Liver (tissue), 9 donors: ENCODE results near the gene PTAR1. TPM values are rescaled to one million over a fixed set of nuclear protein-coding genes. Genes with fewer than 3 reads are reported as not detected.

Experiments
- DNase-seq: peaks from one replicate; pipeline ENCODE4 v3.0.0-alpha.2; 2017; ENCODE audit warnings: low spot score
- H3K27ac ChIP-seq, 2 donors: one replicate each; pipeline ENCODE4 v1.7.0; 2013; ENCODE audit warnings: inconsistent platforms in 2 of 2, low read length in 2 of 2, control low read depth in 1 of 2, low read depth in 1 of 2, mild to moderate bottlenecking in 1 of 2
- H3K27me3 ChIP-seq, 4 donors: one replicate each; pipeline versions ENCODE4 v1.6.1 to v1.7.0; 2013; ENCODE audit warnings: low read length in 3 of 4, inconsistent platforms in 1 of 4, mild to moderate bottlenecking in 1 of 4, moderate library complexity in 1 of 4; ENCODE audit not compliant: control insufficient read depth in 4 of 4, insufficient read depth in 4 of 4
- H3K36me3 ChIP-seq, 4 donors: one replicate each; pipeline versions ENCODE4 v1.6.1 to v1.7.0; 2013; ENCODE audit warnings: low read length in 3 of 4, mild to moderate bottlenecking in 3 of 4, low read depth in 1 of 4, moderate library complexity in 1 of 4; ENCODE audit not compliant: control insufficient read depth in 4 of 4, insufficient read depth in 3 of 4
- H3K4me1 ChIP-seq, 4 donors: one replicate each; pipeline versions ENCODE4 v1.6.1 to v1.7.0; 2013; ENCODE audit warnings: low read length in 3 of 4, mild to moderate bottlenecking in 3 of 4, moderate library complexity in 1 of 4; ENCODE audit not compliant: control insufficient read depth in 4 of 4, insufficient read depth in 4 of 4
- H3K4me3 ChIP-seq, 3 donors: one replicate each; pipeline versions ENCODE4 v1.6.1 to v1.7.0; 2013; ENCODE audit warnings: low read length in 3 of 3, control low read depth in 1 of 3, low read depth in 1 of 3, mild to moderate bottlenecking in 1 of 3
- H3K9ac ChIP-seq, 2 donors: one replicate each; pipeline ENCODE4 v1.7.0; 2013; ENCODE audit warnings: low read length in 2 of 2, mild to moderate bottlenecking in 2 of 2, moderate library complexity in 2 of 2, control low read depth in 1 of 2, low read depth in 1 of 2
- H3K9me3 ChIP-seq, 4 donors: one replicate each; pipeline versions ENCODE4 v1.6.1 to v1.7.0; 2013; ENCODE audit warnings: low read length in 3 of 4; ENCODE audit not compliant: control insufficient read depth in 4 of 4
- FOXA1 ChIP-seq: IDR thresholded peaks from 2 replicates; pipeline ENCODE4 v1.6.1; 2016; ENCODE audit warnings: antibody characterized with exemption
- FOXA2 ChIP-seq: IDR thresholded peaks from 2 replicates; pipeline ENCODE4 v1.6.1; 2016; ENCODE audit warnings: antibody characterized with exemption
- GABPA ChIP-seq, 2 donors: IDR thresholded peaks in 1 of 2; conservative IDR thresholded peaks in 1 of 2; 2 replicates each; pipeline ENCODE4 v1.6.1; 2016; ENCODE audit warnings: antibody characterized with exemption in 2 of 2, mild to moderate bottlenecking in 1 of 2, moderate library complexity in 1 of 2
- HNF4A ChIP-seq, 2 donors: conservative IDR thresholded peaks; 2 replicates each; pipeline ENCODE4 v1.6.1; 2016; ENCODE audit warnings: antibody characterized with exemption in 2 of 2, mild to moderate bottlenecking in 2 of 2
- HNF4G ChIP-seq: IDR thresholded peaks from 2 replicates; pipeline ENCODE4 v1.6.1; 2016; ENCODE audit warnings: antibody characterized with exemption
- JUND ChIP-seq, 2 donors: IDR thresholded peaks; 2 replicates each; pipeline ENCODE4 v1.6.1; 2016; ENCODE audit warnings: antibody characterized with exemption in 2 of 2
- NR2F2 ChIP-seq: IDR thresholded peaks from 2 replicates; pipeline ENCODE4 v1.6.1; 2016; ENCODE audit warnings: antibody characterized with exemption
- RAD21 ChIP-seq, 2 donors: IDR thresholded peaks; 2 replicates each; pipeline ENCODE4 v1.6.1; 2016; ENCODE audit warnings: antibody characterized with exemption in 2 of 2, mild to moderate bottlenecking in 2 of 2
- RXRA ChIP-seq, 2 donors: IDR thresholded peaks; 2 replicates each; pipeline ENCODE4 v1.6.1; 2017 to 2018; ENCODE audit warnings: antibody characterized with exemption in 2 of 2, mild to moderate bottlenecking in 1 of 2
- SP1 ChIP-seq: IDR thresholded peaks from 2 replicates; pipeline ENCODE4 v1.6.1; 2018; ENCODE audit warnings: antibody characterized with exemption, mild to moderate bottlenecking
- TAF1 ChIP-seq: conservative IDR thresholded peaks from 2 replicates; pipeline ENCODE4 v1.6.1; 2016; ENCODE audit warnings: antibody characterized with exemption, mild to moderate bottlenecking
- YY1 ChIP-seq: IDR thresholded peaks from 2 replicates; pipeline ENCODE4 v1.6.1; 2016; ENCODE audit warnings: antibody characterized with exemption, mild to moderate bottlenecking
- WGBS: extraction: QIAGEN DNeasy Blood & Tissue Kit; methylation state at CpG from one replicate; pipeline ENCODE4 v1.1.7; 2013; 5-methylcytosine and 5-hydroxymethylcytosine counted together
- polyA plus RNA-seq, 2 donors: library from polyadenylated mRNA; stranded (reverse) in 1 of 2; unstranded in 1 of 2; fragments of 200-250 nt in 1 of 2; fragments of >200 nt in 1 of 2; fragmentation: Nextera tagmentation in 1 of 2; extraction: Ambion mirVana in 1 of 2; gene quantifications; one replicate each; pipeline versions ENCODE4 v1.2.1 to v1.2.3, GENCODE V29; 2013 to 2015
- total RNA-seq, 2 donors: library from RNA; depleted of rRNA; stranded (reverse); fragments of >200 nt; gene quantifications; one replicate each; pipeline ENCODE4 v1.2.3, GENCODE V29; 2014
- TF ChIP-seq, protein P1 (sequence below): IDR thresholded peaks from 2 replicates; pipeline ENCODE4 v1.6.1; 2016; ENCODE audit warnings: antibody characterized with exemption, mild to moderate bottlenecking
- TF ChIP-seq, protein P2 (sequence below): IDR thresholded peaks from 2 replicates; pipeline ENCODE4 v1.6.1; 2016; ENCODE audit warnings: antibody characterized with exemption
- TF ChIP-seq, protein P3 (sequence below): fragments of 150-350 bp; IDR thresholded peaks from 2 replicates; pipeline ENCODE4 v1.5.1; 2017; ENCODE audit warnings: improper control_type of control experiment, low read depth, low read length; ENCODE audit not compliant: missing input control
- TF ChIP-seq, protein P4 (sequence below): IDR thresholded peaks from 2 replicates; pipeline ENCODE4 v1.6.1; 2016; ENCODE audit warnings: antibody characterized with exemption
- TF ChIP-seq, protein P5 (sequence below): IDR thresholded peaks from 2 replicates; pipeline ENCODE4 v1.6.1; 2016; ENCODE audit warnings: antibody characterized with exemption
- donor health status: healthy.
- donor health status: healthy.
- donor health status: healthy.
- donor health status: healthy.
- donor health status: healthy.

The PTAR1 gene, protein sequence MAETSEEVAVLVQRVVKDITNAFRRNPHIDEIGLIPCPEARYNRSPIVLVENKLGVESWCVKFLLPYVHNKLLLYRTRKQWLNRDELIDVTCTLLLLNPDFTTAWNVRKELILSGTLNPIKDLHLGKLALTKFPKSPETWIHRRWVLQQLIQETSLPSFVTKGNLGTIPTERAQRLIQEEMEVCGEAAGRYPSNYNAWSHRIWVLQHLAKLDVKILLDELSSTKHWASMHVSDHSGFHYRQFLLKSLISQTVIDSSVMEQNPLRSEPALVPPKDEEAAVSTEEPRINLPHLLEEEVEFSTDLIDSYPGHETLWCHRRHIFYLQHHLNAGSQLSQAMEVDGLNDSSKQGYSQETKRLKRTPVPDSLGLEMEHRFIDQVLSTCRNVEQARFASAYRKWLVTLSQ
- total RNA-seq, result 10 to 100 TPM; 50.3 to 67.9 TPM
- polyA plus RNA-seq, result 1 to 10 TPM; 5.4 to 7.1 TPM

DNA sequence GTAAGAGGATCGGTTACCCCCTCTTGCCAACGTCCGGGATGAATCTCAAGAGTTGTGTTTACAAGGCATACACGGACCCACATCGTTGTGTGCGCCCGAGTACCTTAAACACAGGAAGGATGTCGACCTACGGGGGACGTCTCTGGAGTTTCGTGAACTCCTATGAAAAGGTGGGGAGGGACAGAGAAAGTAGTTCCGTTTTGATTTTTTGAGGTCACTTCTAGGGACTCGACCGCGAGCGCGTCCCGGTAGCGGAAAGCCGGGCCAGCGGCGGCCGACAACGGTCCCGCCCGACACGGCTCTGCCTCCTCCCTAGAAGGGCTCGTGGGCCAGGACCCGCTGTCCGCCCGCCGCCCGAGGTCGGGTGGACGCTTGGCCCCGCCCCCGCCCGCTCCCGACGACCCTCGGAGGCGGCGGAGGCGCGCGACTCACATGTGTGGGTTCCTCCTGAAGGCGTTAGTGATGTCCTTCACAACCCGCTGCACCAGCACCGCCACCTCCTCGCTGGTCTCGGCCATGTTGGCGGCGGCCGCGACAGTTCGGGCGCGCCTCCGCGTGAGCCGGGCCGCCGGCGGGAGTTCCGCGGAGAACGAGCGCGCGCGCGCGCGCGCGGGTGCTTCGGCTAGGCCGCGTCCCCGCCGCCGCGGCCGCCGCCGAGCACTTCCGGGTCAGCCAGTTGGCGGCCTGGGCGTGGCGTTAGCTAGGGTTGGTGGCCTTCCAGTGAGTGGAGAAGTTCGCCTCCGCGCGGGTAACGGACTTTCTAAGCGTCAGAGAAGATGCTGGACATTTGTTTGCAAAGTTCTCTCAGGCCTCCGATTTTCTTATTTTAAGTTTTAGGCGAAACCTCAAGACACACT is at the start of gene PTAR1:
TSS of gene PTAR1 (minus strand) at position 591 of the 857 bp plus-strand sequence. CDS start at position 518, 73 bp downstream.
- Histone ChIP-seq H3K27me3 (no peaks in the 10 kb centered on the region), H3K4me1 (peaks cover 5 to 16% (median 5%) of the 10 kb centered on the region in 4 donors), H3K9me3 (no peaks in the 10 kb centered on the region), H3K9ac (peak within 1 kb of the TSS; percentile 90 to 95), H3K4me3 (peak within 1 kb of the TSS; percentile 75 to 86 (median 81)), H3K36me3 (no peaks in the 10 kb centered on the region), H3K27ac (peak within 1 kb of the TSS; percentile 93 to 97)
- DNase-seq, result peak; percentile 94
- TF ChIP-seq, protein P1, sequence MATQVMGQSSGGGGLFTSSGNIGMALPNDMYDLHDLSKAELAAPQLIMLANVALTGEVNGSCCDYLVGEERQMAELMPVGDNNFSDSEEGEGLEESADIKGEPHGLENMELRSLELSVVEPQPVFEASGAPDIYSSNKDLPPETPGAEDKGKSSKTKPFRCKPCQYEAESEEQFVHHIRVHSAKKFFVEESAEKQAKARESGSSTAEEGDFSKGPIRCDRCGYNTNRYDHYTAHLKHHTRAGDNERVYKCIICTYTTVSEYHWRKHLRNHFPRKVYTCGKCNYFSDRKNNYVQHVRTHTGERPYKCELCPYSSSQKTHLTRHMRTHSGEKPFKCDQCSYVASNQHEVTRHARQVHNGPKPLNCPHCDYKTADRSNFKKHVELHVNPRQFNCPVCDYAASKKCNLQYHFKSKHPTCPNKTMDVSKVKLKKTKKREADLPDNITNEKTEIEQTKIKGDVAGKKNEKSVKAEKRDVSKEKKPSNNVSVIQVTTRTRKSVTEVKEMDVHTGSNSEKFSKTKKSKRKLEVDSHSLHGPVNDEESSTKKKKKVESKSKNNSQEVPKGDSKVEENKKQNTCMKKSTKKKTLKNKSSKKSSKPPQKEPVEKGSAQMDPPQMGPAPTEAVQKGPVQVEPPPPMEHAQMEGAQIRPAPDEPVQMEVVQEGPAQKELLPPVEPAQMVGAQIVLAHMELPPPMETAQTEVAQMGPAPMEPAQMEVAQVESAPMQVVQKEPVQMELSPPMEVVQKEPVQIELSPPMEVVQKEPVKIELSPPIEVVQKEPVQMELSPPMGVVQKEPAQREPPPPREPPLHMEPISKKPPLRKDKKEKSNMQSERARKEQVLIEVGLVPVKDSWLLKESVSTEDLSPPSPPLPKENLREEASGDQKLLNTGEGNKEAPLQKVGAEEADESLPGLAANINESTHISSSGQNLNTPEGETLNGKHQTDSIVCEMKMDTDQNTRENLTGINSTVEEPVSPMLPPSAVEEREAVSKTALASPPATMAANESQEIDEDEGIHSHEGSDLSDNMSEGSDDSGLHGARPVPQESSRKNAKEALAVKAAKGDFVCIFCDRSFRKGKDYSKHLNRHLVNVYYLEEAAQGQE, result peak; percentile 50
- TF ChIP-seq GABPA (IDR thresholded peaks at IDR 0.05 in 1 of 2, conservative IDR thresholded peaks at IDR 0.05 in 1 of 2) (peak; percentile 57 to 78), RXRA (IDR thresholded peaks at IDR 0.05) (peak; percentile 52 to 53), SP1 (no peak), TAF1 (peak; percentile 45), RAD21 (IDR thresholded peaks at IDR 0.05) (peak; percentile 11 to 15), YY1 (peak; percentile 87)
- TF ChIP-seq, protein P2, sequence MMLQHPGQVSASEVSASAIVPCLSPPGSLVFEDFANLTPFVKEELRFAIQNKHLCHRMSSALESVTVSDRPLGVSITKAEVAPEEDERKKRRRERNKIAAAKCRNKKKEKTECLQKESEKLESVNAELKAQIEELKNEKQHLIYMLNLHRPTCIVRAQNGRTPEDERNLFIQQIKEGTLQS, result no peak
- WGBS, result under 1% methylated on average over 98 of the region's 98 CpGs

DNA sequence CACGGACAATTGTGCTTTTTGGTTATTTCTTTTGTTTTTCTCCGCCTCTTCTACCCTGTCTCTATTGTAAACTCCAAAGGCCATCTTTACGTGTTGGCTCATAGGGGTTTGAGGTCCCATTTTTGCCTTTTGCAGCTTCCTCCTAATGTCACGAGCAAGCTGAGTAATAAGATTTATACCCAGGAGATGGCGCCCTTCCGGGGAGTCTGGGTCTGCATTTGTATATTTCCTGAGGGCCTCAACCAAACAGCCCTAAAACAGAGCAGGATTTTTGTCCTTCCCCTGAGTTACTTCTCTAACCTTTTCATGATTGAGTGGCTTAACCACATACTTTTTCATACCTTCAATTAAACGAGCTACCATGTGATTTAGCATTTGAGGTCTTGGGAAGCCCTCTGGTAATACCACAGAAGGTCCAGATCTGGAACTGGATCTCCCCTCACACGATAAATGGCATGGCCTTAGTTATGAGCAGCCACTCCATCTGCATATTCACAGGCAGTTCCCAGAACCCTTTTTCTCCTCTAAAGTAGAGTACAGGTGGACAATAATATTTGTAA is 49.6 kb upstream of the PTAR1 start:
- 76% methylated on average over 8 of the region's 8 CpGs for WGBS
- DNase-seq, result no peak
- Histone ChIP-seq H3K36me3 (no peaks in the 10 kb centered on the region), H3K4me1 (no peaks in the 10 kb centered on the region), H3K9ac (no peak overlapping the region), H3K27ac (no peak overlapping the region), H3K4me3 (no peak overlapping the region), H3K27me3 (no peaks in the 10 kb centered on the region), H3K9me3 (no peaks in the 10 kb centered on the region)
- TF ChIP-seq, protein P3, sequence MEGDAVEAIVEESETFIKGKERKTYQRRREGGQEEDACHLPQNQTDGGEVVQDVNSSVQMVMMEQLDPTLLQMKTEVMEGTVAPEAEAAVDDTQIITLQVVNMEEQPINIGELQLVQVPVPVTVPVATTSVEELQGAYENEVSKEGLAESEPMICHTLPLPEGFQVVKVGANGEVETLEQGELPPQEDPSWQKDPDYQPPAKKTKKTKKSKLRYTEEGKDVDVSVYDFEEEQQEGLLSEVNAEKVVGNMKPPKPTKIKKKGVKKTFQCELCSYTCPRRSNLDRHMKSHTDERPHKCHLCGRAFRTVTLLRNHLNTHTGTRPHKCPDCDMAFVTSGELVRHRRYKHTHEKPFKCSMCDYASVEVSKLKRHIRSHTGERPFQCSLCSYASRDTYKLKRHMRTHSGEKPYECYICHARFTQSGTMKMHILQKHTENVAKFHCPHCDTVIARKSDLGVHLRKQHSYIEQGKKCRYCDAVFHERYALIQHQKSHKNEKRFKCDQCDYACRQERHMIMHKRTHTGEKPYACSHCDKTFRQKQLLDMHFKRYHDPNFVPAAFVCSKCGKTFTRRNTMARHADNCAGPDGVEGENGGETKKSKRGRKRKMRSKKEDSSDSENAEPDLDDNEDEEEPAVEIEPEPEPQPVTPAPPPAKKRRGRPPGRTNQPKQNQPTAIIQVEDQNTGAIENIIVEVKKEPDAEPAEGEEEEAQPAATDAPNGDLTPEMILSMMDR, result peak; percentile 24
- TF ChIP-seq TAF1 (no peak), SP1 (no peak), HNF4G (no peak), HNF4A (conservative IDR thresholded peaks at IDR 0.05) (no peak), RAD21 (IDR thresholded peaks at IDR 0.05) (peak; percentile 51 to 71), FOXA1 (no peak), JUND (IDR thresholded peaks at IDR 0.05) (no peak), GABPA (IDR thresholded peaks at IDR 0.05 in 1 of 2, conservative IDR thresholded peaks at IDR 0.05 in 1 of 2) (no peak), FOXA2 (no peak), RXRA (IDR thresholded peaks at IDR 0.05) (no peak), YY1 (no peak), NR2F2 (no peak)
- TF ChIP-seq, protein P4, sequence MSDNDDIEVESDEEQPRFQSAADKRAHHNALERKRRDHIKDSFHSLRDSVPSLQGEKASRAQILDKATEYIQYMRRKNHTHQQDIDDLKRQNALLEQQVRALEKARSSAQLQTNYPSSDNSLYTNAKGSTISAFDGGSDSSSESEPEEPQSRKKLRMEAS, result no peak
- TF ChIP-seq, protein P5, sequence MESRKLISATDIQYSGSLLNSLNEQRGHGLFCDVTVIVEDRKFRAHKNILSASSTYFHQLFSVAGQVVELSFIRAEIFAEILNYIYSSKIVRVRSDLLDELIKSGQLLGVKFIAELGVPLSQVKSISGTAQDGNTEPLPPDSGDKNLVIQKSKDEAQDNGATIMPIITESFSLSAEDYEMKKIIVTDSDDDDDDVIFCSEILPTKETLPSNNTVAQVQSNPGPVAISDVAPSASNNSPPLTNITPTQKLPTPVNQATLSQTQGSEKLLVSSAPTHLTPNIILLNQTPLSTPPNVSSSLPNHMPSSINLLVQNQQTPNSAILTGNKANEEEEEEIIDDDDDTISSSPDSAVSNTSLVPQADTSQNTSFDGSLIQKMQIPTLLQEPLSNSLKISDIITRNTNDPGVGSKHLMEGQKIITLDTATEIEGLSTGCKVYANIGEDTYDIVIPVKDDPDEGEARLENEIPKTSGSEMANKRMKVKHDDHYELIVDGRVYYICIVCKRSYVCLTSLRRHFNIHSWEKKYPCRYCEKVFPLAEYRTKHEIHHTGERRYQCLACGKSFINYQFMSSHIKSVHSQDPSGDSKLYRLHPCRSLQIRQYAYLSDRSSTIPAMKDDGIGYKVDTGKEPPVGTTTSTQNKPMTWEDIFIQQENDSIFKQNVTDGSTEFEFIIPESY, result no peak
- TF ChIP-seq, protein P2, result no peak
